H9 (cell line): Measurements from ENCODE around the gene RNF180. TPM values are rescaled to one million over a fixed set of nuclear protein-coding genes. Genes with fewer than 3 reads are reported as not detected.

Experiments used
- DNase-seq: peaks from one replicate; pipeline ENCODE4 v3.0.0-alpha.2; 2017
- H2AFZ ChIP-seq: one replicate; pipeline ENCODE4 v1.6.1; 2013; ENCODE audit warnings: mild to moderate bottlenecking, low read length, control low read depth, moderate library complexity
- H2AK5ac ChIP-seq: 2 replicates; pipeline ENCODE4 v1.6.1; 2013; ENCODE audit warnings: low read length, control low read depth, mixed read lengths; ENCODE audit not compliant: insufficient read length
- H2BK120ac ChIP-seq: one replicate; pipeline ENCODE4 v1.6.1; 2013; ENCODE audit warnings: low read depth, mild to moderate bottlenecking, low read length, control low read depth, inconsistent platforms; ENCODE audit not compliant: poor library complexity, severe bottlenecking
- H2BK12ac ChIP-seq: 2 replicates; pipeline ENCODE4 v1.6.1; 2013; ENCODE audit warnings: low read length, control low read depth, mixed read lengths, low read depth; ENCODE audit not compliant: insufficient read length
- H2BK15ac ChIP-seq: 2 replicates; pipeline ENCODE4 v1.6.1; 2013; ENCODE audit warnings: low read depth, low read length, control low read depth
- H2BK20ac ChIP-seq: one replicate; pipeline ENCODE4 v1.6.1; 2013; ENCODE audit warnings: low read depth, mild to moderate bottlenecking, low read length, control low read depth, inconsistent platforms; ENCODE audit not compliant: poor library complexity, severe bottlenecking
- H2BK5ac ChIP-seq: 2 replicates; pipeline ENCODE4 v1.6.1; 2013; ENCODE audit warnings: low read length, control low read depth, mixed read lengths; ENCODE audit not compliant: insufficient read length
- H3K14ac ChIP-seq: 2 replicates; pipeline ENCODE4 v1.6.1; 2013; ENCODE audit warnings: low read length, control low read depth; ENCODE audit not compliant: insufficient read depth
- H3K18ac ChIP-seq: 2 replicates; pipeline ENCODE4 v1.6.1; 2013; ENCODE audit warnings: low read depth, mild to moderate bottlenecking, mixed read lengths, low read length, control low read depth; ENCODE audit not compliant: insufficient read length
- H3K23ac ChIP-seq: 2 replicates; pipeline ENCODE4 v1.6.1; 2013; ENCODE audit warnings: low read length, control low read depth, mixed read lengths, low read depth; ENCODE audit not compliant: insufficient read length
- H3K23me2 ChIP-seq: 2 replicates; pipeline ENCODE4 v1.6.1; 2013; ENCODE audit warnings: low read depth, mild to moderate bottlenecking, mixed read lengths, low read length, control low read depth; ENCODE audit not compliant: insufficient read length, poor library complexity, severe bottlenecking
- H3K27ac ChIP-seq: 2 replicates; pipeline ENCODE4 v1.5.1; 2013; ENCODE audit warnings: low read length, control low read depth, mixed read lengths, low read depth; ENCODE audit not compliant: insufficient read length
- H3K27me3 ChIP-seq: 2 replicates; pipeline ENCODE4 v1.6.1; 2013; ENCODE audit warnings: low read length, control low read depth, inconsistent platforms; ENCODE audit not compliant: insufficient read depth
- H3K4ac ChIP-seq: 2 replicates; pipeline ENCODE4 v1.6.1; 2013; ENCODE audit warnings: low read depth, mild to moderate bottlenecking, control low read depth, inconsistent platforms, low read length, moderate library complexity
- H3K4me1 ChIP-seq: 2 replicates; pipeline ENCODE4 v1.6.1; 2013; ENCODE audit warnings: low read length, control low read depth, inconsistent platforms; ENCODE audit not compliant: insufficient read depth
- H3K4me2 ChIP-seq: 2 replicates; pipeline ENCODE4 v1.6.1; 2013; ENCODE audit warnings: low read length, control low read depth, mixed read lengths; ENCODE audit not compliant: insufficient read length, insufficient read depth
- H3K56ac ChIP-seq: 2 replicates; pipeline ENCODE4 v1.6.1; 2013; ENCODE audit warnings: low read depth, mild to moderate bottlenecking, mixed read lengths, low read length, control low read depth; ENCODE audit not compliant: insufficient read length
- H3K79me1 ChIP-seq: 2 replicates; pipeline ENCODE4 v1.6.1; 2013; ENCODE audit warnings: low read depth, mild to moderate bottlenecking, moderate library complexity, low read length, control low read depth, inconsistent platforms; ENCODE audit not compliant: insufficient read depth, poor library complexity, severe bottlenecking
- H3K79me2 ChIP-seq: 2 replicates; pipeline ENCODE4 v1.6.1; 2013; ENCODE audit warnings: low read length, control low read depth, inconsistent platforms; ENCODE audit not compliant: insufficient read depth
- H3K9ac ChIP-seq: 2 replicates; pipeline ENCODE4 v1.6.1; 2013; ENCODE audit warnings: low read length, control low read depth, mixed read lengths; ENCODE audit not compliant: insufficient read length; ENCODE audit errors: extremely low read depth
- H3K9me3 ChIP-seq: one replicate; pipeline ENCODE4 v1.6.1; 2013; ENCODE audit warnings: low read depth, low read length, inconsistent platforms; ENCODE audit not compliant: control insufficient read depth
- H3T11ph ChIP-seq: one replicate; pipeline ENCODE4 v1.6.1; 2013; ENCODE audit warnings: mild to moderate bottlenecking, low read length, control low read depth, inconsistent platforms
- H4K20me1 ChIP-seq: one replicate; pipeline ENCODE4 v1.6.1; 2013; ENCODE audit not compliant: control insufficient read depth, insufficient read length, insufficient read depth
- H4K5ac ChIP-seq: 2 replicates; pipeline ENCODE4 v1.6.1; 2013; ENCODE audit warnings: low read depth, mild to moderate bottlenecking, mixed read lengths, low read length, control low read depth; ENCODE audit not compliant: insufficient read length
- H4K8ac ChIP-seq: replicated peaks from 2 replicates; pipeline ENCODE4 v1.6.1; 2013; ENCODE audit warnings: low read length, control low read depth, mixed read lengths, low read depth; ENCODE audit not compliant: insufficient read length
- H4K91ac ChIP-seq: 2 replicates; pipeline ENCODE4 v1.6.1; 2013; ENCODE audit warnings: low read depth, mild to moderate bottlenecking, moderate library complexity, mixed read lengths, low read length, control low read depth; ENCODE audit not compliant: insufficient read length
- H3K27ac Mint-ChIP-seq, 3 experiments: 2 replicates in 2 of 3; 3 replicates in 1 of 3; pipeline ENCODE4 v1.8.0; 2020 to 2021; ENCODE audit warnings: mixed read lengths in 3 of 3, mild to moderate bottlenecking in 1 of 3, moderate library complexity in 1 of 3
- H3K27me3 Mint-ChIP-seq: 2 replicates; pipeline ENCODE4 v1.8.0; 2021; ENCODE audit warnings: low read depth, mild to moderate bottlenecking, moderate library complexity, mixed read lengths
- H3K36me3 Mint-ChIP-seq, 3 experiments: 2 replicates in 2 of 3; 3 replicates in 1 of 3; pipeline ENCODE4 v1.8.0; 2020 to 2021; ENCODE audit warnings: low read depth in 3 of 3, mixed read lengths in 3 of 3; ENCODE audit not compliant: insufficient read depth in 1 of 3
- H3K4me1 Mint-ChIP-seq, 2 experiments: 2 replicates each; pipeline ENCODE4 v1.8.0; 2020; ENCODE audit warnings: mixed read lengths in 2 of 2
- H3K4me3 Mint-ChIP-seq, 2 experiments: 2 replicates in 1 of 2; 3 replicates in 1 of 2; pipeline ENCODE4 v1.8.0; 2020 to 2021; ENCODE audit warnings: mild to moderate bottlenecking in 2 of 2, mixed read lengths in 2 of 2, moderate library complexity in 1 of 2
- H3K9me3 Mint-ChIP-seq, 2 experiments: 2 replicates in 1 of 2; 3 replicates in 1 of 2; pipeline ENCODE4 v1.8.0; 2020; ENCODE audit warnings: mild to moderate bottlenecking in 2 of 2, mixed read lengths in 2 of 2, moderate library complexity in 1 of 2
- WGBS: extraction: QIAGEN DNeasy Blood & Tissue Kit; methylation state at CpG from one replicate; pipeline ENCODE4 v1.1.7; 2013; ENCODE audit warnings: missing lambda C conversion rate, low lambda C conversion rate, mixed read lengths; ENCODE audit not compliant: insufficient read length; ENCODE audit errors: extremely low coverage; 5-methylcytosine and 5-hydroxymethylcytosine counted together
- total RNA-seq: library from RNA; stranded (reverse); gene quantifications from 2 replicates; pipeline ENCODE4 v1.2.1, GENCODE V29; 2021
- TF ChIP-seq, protein P1 (sequence below): fragments of 200-600 bp; sonication (generic); conservative IDR thresholded peaks from 3 replicates; pipeline ENCODE4 v1.8.0; 2021; ENCODE audit warnings: antibody characterized with exemption, mild to moderate bottlenecking

RNF180 gene
- total RNA-seq, 1 experiment from 2014 or later = 2.5 TPM

DNA sequence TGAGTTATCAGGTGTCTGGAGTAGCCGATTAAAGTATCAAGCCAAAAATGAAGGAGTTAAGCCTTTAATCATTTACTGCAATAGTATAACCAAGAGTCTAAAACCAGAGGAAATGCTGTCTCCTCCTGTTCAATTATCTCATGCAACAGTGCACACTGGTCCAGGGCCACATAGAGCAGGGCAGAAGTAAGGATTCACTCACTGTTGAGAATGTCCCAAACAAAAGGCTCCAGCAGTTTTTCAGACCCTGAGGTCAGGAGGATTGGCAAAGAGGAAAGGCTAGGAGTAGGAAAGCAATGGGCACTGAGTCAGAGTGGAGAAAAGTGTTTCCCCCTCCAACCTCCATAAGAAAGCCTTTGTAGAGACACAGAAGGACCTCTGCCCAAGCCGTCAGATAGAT, 168.2 kb downstream of the RNF180 start:
- Histone ChIP-seq H3K4me2 (no peak overlapping the region), H2AK5ac (no peak overlapping the region), H2BK5ac (no peak overlapping the region), H3K9me3 (no peaks in the 10 kb centered on the region), H4K91ac (no peak overlapping the region), H4K20me1 (no peaks in the 10 kb centered on the region), H3K23me2 (no peaks in the 10 kb centered on the region), H3K9ac (no peak overlapping the region), H3K14ac (no peak overlapping the region), H3K4me1 (no peaks in the 10 kb centered on the region), H3K23ac (no peak overlapping the region), H2AFZ (no peak overlapping the region), H4K5ac (no peak overlapping the region), H3K4ac (no peak overlapping the region), H3K27ac (no peak overlapping the region), H4K8ac (no peak overlapping the region), H2BK15ac (no peak overlapping the region), H3K79me2 (no peaks in the 10 kb centered on the region), H3K56ac (no peak overlapping the region), H2BK120ac (no peak overlapping the region), H2BK20ac (no peak overlapping the region), H2BK12ac (no peak overlapping the region), H3T11ph (no peak overlapping the region), H3K27me3 (no peaks in the 10 kb centered on the region), H3K18ac (no peak overlapping the region), H3K79me1 (no peaks in the 10 kb centered on the region)
- Mint-ChIP-seq H3K4me1 (no peaks in the 10 kb centered on the region), H3K27me3 (no peaks in the 10 kb centered on the region), H3K9me3 (no peaks in the 10 kb centered on the region), H3K4me3 (no peak overlapping the region), H3K27ac (peak overlapping the region in 1 of 3 experiments; percentile 65; a peak in 1 of 7 replicates), H3K36me3 (no peaks in the 10 kb centered on the region)
- no CpG with 5 or more reads among the region's 2 CpGs for WGBS
- TF ChIP-seq, protein P1, sequence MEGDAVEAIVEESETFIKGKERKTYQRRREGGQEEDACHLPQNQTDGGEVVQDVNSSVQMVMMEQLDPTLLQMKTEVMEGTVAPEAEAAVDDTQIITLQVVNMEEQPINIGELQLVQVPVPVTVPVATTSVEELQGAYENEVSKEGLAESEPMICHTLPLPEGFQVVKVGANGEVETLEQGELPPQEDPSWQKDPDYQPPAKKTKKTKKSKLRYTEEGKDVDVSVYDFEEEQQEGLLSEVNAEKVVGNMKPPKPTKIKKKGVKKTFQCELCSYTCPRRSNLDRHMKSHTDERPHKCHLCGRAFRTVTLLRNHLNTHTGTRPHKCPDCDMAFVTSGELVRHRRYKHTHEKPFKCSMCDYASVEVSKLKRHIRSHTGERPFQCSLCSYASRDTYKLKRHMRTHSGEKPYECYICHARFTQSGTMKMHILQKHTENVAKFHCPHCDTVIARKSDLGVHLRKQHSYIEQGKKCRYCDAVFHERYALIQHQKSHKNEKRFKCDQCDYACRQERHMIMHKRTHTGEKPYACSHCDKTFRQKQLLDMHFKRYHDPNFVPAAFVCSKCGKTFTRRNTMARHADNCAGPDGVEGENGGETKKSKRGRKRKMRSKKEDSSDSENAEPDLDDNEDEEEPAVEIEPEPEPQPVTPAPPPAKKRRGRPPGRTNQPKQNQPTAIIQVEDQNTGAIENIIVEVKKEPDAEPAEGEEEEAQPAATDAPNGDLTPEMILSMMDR = no peak
- no peak for DNase-seq
